HG02798 (cell line): ENCODE data around the gene CYSRT1.

Source experiments
- ATAC-seq: cut with Tn5 transposase; IDR thresholded peaks from one replicate; pipeline ENCODE4 v1.9.1; 2021; ENCODE audit warnings: mild to moderate bottlenecking; ENCODE audit not compliant: unreplicated experiment, poor library complexity

CYSRT1 gene

DNA sequence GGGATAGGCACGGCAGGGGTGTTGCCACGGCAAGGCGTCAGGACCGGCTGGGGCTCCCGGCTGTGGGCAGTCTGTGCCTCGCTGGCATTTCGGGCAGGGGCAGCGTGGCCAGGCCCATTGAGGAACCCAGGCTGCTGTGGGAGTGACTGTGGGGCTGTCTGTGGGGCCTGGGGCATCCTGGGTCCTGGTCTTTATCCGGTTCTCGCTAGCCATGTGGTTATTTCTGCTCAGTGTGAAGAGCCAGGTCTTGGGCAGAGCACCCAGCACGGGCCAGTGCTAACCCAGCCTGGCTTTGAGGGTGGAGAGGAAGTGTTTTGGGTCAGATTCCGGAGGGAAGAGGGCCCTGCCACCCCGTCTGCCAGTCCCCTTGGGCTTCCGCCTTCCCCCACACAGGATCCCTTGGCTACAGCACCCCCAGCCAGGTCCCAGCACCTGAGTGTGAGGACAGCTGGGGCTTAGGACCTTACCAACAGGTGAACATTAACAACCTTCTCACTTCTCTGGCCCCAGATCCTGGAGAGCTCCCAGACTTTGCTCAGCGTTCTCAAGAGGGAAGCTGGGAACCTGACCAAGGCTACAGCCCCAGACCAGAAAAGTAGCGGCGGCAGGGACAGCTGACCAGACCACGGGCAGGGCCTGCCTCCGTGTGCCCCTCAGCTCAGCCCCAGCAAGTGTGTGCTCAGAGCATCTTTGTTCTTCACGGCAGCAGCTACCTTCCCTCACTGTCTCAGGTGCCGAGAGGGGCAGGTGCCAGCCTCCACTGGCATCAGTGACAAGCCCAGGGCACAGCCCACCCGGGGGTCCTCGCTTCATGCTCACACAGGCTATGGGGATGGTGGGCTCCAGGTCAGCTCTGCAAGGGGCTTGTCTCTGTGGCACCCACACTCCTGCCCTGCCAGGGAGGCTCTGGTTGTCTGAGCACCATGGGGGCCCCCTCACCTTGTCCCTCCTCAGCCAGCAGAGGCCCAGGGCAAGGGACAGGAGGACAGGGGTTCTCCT, 35.4 kb upstream of the CYSRT1 start:
- no peak for ATAC-seq

GRCh38 chr9:137190315-137190856, 34.6 kb upstream of the CYSRT1 start:
- no peak for ATAC-seq

DNA sequence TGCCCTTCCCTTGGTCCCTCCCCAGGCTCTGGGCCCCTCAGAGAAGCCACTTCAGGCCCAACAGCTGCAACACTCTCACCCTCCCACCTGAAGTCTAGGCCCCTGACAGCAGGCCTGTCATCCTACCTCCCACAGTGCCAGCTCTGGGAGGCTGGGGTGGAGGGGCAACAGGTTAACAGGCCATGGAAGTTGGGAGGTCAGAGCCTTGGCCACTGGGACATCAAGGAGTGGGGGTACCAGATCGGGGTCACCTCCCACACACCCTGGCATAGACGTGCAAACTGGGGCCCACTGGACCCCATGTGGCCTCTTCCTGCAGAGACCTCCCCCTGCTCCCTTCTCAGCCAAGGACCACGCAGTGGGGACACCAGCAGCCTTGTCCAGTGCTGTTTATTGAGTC, 33.7 kb upstream of the CYSRT1 start:
- ATAC-seq = no peak

DNA sequence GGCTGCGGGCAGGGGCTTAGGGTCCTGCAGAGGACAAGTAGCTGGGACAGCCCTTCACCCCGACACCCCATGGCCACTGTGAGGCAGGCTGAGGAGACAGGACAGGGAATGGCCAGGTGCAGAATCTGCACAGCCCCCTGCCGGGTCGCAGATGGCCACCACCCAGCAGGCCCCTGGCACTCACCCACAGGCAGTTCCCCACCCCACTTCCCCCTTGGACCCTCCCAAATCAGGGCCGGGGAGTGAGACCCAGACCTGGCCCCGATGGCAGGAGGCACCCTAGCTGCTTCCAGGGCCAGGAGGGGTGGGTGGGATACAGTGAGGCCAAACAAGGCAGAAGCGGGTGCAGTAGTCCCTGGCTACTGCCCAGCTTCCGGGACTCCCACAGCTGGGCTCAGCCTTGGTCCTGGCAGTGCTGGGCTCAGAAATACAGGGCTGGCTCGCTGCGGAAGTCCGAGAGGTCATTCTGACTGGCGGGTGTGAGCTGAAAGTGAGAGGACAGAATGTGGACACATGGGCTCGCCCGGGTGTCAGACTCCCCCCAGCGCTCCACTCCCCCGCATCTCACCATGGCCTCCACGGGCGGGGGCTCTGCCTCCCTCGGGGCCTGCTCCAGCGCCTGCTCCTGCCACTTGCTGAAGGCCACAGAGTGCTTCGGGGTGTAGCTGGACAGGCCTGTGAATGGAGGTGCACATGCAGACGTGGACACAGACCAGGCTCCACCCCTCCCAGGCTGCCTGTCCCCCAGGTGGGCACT, 33.1 kb upstream of the CYSRT1 start:
- no peak for ATAC-seq

GRCh38 chr9:137192448-137192780, 32.6 kb upstream of the CYSRT1 start:
- no peak for ATAC-seq

GRCh38 chr9:137192859-137193258, 32.1 kb upstream of the CYSRT1 start:
- no peak for ATAC-seq

- no peak for ATAC-seq
Measured at GRCh38 chr9:137193771-137194170, 31.2 kb upstream of the CYSRT1 start.

DNA sequence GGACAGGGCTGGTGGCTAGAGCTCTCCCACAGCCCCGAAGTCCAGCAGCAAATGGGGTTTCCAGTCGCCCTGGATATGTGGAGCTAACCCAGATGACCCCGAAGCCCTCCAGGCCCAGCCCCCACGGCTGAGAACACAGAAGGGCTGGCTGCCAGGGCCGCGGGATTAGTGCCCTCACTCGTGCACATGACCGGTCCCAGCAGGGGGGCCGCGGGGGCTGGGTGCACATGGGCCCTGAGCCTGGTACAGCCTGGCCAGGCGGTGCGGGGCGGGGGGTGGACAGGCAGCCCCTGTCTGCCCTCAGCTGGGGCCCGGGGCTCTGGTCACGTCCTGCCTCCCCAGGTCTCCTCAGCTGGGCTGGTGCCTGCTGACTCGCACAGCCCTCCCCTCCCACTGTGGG, 30.6 kb upstream of the CYSRT1 start:
- no peak for ATAC-seq

DNA sequence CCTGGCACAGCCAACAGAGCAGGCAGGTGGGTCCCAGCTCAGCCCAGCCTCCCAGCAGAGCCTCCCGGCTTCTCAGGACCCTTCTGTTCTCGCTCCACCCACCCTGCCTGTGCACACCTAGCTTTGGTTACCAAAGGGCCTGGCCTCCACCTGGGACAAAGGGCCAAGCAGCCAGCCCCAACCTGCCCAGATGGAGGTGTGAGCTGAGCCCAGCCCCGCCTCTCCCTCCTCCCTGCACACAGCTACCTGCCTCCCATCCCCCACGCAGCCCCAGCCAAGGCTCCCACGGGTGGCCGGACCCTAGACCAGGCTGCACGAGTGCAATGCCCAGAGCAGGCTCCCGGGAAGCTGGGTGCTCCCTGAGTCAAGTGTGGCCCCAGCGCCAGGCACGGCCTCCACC, 30.1 kb upstream of the CYSRT1 start:
- ATAC-seq = no peak

DNA sequence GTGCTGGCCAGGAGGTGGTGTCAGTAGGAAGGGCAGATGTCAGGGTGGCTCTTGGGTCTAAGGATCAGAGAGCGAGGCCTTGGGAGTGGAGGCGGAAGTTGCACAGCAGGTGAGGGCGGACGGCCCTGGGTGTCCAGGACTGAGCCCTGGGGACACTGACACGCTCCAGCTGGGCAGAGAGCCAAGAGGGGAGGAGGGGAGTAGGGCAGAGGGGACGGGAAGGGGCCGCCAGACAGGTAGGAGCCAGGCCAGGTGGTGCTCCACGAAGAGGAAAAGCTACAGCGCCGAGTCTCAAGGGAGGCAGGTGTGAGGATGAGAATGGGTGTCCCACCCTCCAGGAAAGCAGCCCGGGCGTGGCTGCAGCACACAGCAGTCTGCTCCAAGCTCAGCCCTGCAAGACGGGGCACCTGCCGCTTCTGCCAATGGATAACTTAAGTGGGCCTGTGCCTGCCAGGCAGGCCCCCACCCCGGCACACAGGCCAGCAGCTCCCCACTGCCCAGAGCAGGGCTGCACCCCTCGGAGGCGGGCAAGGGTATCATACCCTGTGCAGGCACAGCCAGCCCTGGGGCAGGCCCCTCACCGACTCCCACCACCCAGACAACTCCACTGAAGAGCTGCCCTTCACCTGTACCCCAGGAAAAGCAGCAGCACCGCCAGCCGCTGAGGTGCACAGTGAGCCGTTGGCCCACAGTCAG, 29.3 kb upstream of the CYSRT1 start:
- ATAC-seq = no peak

GRCh38 chr9:137198051-137198901, 26.7 kb upstream of the CYSRT1 start:
- ATAC-seq = no peak

GRCh38 chr9:137198902-137199283, 26.1 kb upstream of the CYSRT1 start:
- ATAC-seq = no peak

- no peak for ATAC-seq
Measured at GRCh38 chr9:137199411-137200121, 25.4 kb upstream of the CYSRT1 start.

- peak; percentile 90 for ATAC-seq
Measured at GRCh38 chr9:137200311-137201204, 24.4 kb upstream of the CYSRT1 start, which contains the start of gene TPRN. TPRN (minus strand) TSS chr9:137200741; CDS start chr9:137200711, 30 bp downstream.

DNA sequence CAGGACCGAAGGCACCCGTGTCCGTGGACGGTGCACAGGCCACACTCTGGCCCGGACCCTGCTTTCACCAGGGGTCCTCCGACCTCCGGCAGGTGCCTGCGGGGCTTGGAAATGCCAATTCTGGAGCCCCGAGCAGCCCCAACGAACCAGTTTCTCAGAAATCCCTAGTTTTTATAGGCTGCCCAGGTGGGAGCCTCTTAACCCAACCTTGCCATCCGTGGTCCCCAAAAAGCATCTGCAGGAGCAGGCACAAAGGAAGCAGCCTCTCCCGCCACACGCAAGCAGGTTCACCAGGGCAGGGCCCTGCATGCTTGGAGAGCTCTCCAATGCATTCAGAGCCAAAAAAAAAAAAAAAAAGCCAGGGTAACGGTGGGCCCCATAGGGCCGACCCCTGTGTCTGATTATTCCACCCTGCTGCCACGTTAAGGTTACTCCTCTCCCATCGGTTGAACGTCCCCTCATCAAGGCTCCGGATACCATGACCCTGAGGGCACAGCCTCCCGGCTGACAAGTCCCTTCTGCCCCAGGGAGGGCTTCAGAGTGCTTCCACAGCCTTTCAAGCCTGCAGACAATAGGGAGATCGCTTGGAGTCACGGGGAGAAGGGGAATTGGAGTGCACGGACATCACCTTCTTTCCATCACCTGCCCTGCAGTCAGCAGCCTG, 23.6 kb upstream of the CYSRT1 start:
- no peak for ATAC-seq

DNA sequence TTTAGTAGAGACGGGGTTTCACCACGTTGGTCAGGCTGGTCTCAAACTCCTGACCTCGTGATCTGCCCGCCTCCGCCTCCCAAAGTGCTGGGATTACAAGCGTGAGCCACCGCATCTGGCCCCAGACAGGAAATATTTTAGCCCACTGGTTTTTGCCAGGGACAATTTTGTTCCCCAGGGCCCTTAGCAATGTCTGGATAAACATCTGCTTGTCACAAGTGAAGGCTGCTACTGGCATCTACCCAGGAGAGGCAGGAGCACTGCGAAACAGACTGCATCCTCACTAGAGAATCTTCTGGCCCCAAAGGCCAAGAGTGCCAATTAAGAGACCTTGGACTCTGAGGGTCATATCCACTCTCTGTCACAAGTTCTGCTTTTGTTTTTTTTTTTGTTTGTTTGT, 22.0 kb upstream of the CYSRT1 start:
- no peak for ATAC-seq

GRCh38 chr9:137204731-137205125, 20.2 kb upstream of the CYSRT1 start:
- ATAC-seq = no peak
